Measurements from ENCODE around the gene MORN1.

The MORN1 gene

DNA sequence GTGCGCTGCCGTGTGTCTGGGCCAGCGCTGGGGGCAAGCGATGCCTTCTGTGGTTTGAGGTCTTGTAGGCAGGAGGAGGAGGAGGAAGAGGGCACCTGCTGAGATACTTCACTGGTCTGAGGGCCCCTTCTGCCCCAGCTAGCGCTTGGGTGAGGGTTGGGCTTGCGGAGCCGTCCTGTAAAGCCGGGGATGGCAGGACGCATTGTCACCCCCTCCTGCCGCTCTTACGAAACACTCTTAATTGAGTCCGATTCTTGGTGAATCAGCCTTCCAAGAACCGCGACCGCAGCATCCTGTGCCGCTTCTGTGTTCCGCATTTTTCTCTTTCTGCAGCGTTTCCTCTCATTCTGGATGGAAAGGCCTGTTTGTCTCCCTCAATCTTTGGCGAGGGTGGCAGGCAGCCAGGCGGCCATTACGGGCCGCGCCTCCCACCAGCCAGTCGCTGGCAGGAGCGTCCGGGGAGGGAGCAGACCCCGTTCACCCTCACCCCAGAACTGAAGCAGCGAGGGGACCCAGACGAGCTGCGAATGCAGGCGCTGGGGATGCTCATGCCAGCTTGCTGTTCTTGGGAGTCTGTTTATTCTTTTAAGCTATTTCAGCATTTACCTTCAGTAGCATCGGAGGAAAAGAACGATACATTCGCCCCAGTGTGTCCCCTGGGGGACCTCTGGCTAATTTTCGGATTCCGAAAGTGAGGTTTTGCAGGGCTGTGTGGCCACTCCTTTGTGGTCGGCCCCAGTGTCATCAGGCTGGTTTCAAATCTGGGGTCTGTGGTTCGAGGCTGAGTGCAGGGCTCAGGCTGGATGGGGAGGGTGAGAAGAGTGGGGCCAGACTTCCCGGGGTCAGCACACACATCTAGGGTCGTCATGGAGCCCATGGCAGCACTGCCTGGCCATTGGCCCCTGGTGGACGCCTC is 100.5 kb downstream of the MORN1 start:
- no peak overlapping the region for H3K4me3 ChIP-seq (ENCODE audit: low read length)
- TF ChIP-seq, protein P1, sequence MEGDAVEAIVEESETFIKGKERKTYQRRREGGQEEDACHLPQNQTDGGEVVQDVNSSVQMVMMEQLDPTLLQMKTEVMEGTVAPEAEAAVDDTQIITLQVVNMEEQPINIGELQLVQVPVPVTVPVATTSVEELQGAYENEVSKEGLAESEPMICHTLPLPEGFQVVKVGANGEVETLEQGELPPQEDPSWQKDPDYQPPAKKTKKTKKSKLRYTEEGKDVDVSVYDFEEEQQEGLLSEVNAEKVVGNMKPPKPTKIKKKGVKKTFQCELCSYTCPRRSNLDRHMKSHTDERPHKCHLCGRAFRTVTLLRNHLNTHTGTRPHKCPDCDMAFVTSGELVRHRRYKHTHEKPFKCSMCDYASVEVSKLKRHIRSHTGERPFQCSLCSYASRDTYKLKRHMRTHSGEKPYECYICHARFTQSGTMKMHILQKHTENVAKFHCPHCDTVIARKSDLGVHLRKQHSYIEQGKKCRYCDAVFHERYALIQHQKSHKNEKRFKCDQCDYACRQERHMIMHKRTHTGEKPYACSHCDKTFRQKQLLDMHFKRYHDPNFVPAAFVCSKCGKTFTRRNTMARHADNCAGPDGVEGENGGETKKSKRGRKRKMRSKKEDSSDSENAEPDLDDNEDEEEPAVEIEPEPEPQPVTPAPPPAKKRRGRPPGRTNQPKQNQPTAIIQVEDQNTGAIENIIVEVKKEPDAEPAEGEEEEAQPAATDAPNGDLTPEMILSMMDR (conservative IDR thresholded peaks at IDR 0.05; ENCODE audit: low read depth, low read length), result no peak
- DNase-seq (ENCODE audit: low read depth), result peak; percentile 37

DNA sequence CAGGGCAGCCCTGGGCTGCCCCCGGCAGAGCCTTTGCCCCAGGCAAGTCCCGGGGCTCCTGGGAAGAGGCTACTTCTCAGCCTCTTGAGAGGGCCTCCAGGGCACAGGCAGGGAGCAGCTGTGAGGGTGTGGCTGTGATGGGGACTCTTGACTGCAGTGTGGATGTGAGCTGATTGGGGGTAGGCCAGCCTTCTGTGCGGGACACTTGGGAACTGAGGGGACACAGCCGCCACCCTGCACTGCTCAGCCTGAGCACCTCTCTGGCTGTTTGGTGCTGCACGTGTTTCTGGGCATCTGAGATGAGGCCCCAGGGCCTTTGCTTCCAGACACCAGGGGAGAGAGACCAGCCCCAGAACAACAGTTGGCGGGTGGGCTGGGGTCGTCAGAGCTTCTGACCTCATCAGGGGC is 101.2 kb downstream of the MORN1 start:
- H3K4me3 ChIP-seq (ENCODE audit: low read length), result no peak overlapping the region
- TF ChIP-seq, protein P1 (conservative IDR thresholded peaks at IDR 0.05; ENCODE audit: low read depth, low read length), result no peak
- no peak for DNase-seq (ENCODE audit: low read depth)

DNA sequence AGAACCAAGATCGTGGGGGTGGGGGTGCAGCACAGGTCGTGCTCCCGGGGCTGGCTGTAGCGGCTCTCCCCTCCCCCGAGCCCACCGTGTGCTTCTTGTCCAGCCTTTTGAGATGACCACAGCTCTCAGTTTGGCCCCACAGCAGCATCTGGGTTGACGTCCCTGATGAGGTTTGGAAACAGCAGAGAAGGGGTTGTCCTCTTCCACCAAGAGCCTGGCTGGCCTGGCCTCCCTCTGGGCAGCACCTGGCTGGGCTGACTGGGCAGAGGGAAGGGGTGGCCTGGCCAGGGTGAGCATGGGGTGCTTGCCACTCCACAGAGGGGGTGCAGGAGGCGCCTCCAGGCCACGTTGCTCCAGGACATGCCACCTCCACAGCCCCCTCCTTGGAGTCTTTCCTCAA is 101.7 kb downstream of the MORN1 start:
- TF ChIP-seq, protein P1 (conservative IDR thresholded peaks at IDR 0.05; ENCODE audit: low read depth, low read length), result no peak
- H3K4me3 ChIP-seq (ENCODE audit: low read length), result no peak overlapping the region
- no peak for DNase-seq (ENCODE audit: low read depth)

DNA sequence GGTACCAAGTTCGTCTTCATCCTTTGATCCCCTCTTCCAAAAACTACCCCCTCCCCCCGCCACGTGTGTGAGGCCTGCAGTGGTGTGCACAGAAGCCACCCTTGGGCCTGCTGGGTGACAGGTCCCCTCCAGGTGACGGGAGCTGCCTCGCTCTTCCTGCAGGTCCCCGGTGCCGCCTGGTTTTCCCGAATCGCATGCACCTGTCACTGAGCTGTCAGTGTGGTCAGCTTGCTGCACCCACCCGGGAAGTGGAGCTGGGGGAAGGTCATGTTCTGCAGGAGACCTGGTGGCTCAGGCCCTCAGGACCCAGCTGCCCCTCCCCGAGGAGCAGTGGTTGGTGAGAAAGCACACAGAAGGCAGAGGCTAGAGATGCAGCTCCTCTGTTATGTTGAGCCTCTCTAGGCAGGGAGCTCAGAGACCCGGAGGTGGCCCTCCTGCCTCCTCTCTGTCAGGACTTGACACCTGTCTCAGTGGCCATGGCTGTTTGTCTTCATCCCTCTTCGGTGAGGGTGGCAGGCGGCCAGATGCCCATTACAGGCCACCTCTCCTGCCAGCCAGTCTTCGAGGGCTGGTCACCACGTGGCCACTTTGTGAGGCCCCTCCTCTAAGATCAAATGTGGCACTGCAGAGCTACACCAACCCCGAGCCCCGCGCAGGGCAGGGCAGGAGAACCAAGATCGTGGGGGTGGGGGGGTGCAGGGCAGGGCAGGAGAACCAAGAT is 102.4 kb downstream of the MORN1 start:
- no peak for DNase-seq (ENCODE audit: low read depth)
- H3K4me3 ChIP-seq (ENCODE audit: low read length), result no peak overlapping the region
- TF ChIP-seq, protein P1 (conservative IDR thresholded peaks at IDR 0.05; ENCODE audit: low read depth, low read length), result no peak

DNA sequence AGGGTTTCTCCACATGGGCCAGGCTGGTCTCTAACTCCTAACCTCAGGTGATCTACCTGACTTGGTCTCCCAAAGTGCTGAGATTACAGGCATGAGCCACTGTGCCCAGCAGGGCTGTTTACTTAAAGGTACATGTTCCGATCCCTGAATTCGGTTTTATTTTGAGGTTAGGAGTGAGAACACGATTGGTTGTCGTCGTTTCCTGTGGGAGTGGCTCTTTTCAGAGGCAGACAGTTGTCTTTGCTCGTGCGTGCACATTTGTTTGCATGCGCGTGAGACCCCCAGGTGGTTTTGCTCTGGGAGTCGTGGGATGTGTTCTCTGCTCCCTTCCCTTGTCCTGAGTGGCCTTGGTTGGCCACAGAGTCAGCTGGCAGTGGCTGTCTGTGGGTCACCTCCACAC is 103.0 kb downstream of the MORN1 start:
- no peak overlapping the region for H3K4me3 ChIP-seq (ENCODE audit: low read length)
- DNase-seq (ENCODE audit: low read depth), result no peak
- TF ChIP-seq, protein P1 (conservative IDR thresholded peaks at IDR 0.05; ENCODE audit: low read depth, low read length), result no peak

DNA sequence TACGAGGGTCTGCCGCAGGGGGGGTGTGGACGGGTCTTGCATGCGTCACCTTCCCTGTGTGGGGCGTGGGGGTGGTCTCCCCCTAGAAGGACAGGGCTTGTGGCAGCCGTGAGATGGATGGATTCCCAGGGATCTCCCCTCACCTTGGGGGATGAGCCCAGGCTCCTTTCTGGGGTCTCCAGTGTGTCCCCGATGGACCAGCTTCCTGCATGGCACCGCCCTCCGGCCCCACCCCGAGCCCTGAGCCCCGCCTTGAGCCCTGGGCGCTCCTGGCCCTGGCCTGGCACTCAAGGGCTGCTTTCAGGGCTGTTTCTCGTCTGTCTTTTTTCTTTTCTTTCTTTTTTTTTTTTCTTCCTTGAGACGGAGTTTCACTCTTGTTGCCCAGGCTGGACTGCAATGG is 103.7 kb downstream of the MORN1 start:
- DNase-seq (ENCODE audit: low read depth), result no peak
- no peak overlapping the region for H3K4me3 ChIP-seq (ENCODE audit: low read length)
- TF ChIP-seq, protein P1 (conservative IDR thresholded peaks at IDR 0.05; ENCODE audit: low read depth, low read length), result no peak
